GM21717 (cell line): ENCODE data around the gene RPUSD1.
"Not testable (repeated sequence)": the region's sequence is repeated elsewhere in the genome, so short reads cannot be mapped to it uniquely, and the experiment has no call there.

Source experiments
- ATAC-seq: cut with Tn5 transposase; IDR thresholded peaks from one replicate; pipeline ENCODE4 v1.9.1; 2021; ENCODE audit warnings: mild to moderate bottlenecking, moderate library complexity; ENCODE audit not compliant: unreplicated experiment

RPUSD1 gene

GRCh38 chr16:751152-752006, 36.8 kb downstream of the RPUSD1 start:
- no peak for ATAC-seq

- ATAC-seq: no peak
Measured at GRCh38 chr16:750485-750884, 37.7 kb downstream of the RPUSD1 start.

- no peak for ATAC-seq
Measured at GRCh38 chr16:749010-749409, 39.2 kb downstream of the RPUSD1 start.

- ATAC-seq: no peak
Measured at GRCh38 chr16:747978-748746, 40.0 kb downstream of the RPUSD1 start.

- ATAC-seq: no peak
Measured at GRCh38 chr16:746637-747036, 41.5 kb downstream of the RPUSD1 start.

GRCh38 chr16:745739-746138, 42.4 kb downstream of the RPUSD1 start:
- ATAC-seq: no peak

- no peak for ATAC-seq
Measured at GRCh38 chr16:743794-744500, 44.2 kb downstream of the RPUSD1 start.

- not testable (repeated sequence) for ATAC-seq
Measured at GRCh38 chr16:742894-743293, 45.3 kb downstream of the RPUSD1 start.

- no peak for ATAC-seq
Measured at GRCh38 chr16:741986-742629, 46.1 kb downstream of the RPUSD1 start.

GRCh38 chr16:740764-741505, 47.2 kb downstream of the RPUSD1 start, which contains the start of gene CIAO3:
Gene CIAO3, minus strand, starts transcription at chr16:740997. Its CDS starts 12 bp downstream, at chr16:740985.
- peak; percentile 63 for ATAC-seq

GRCh38 chr16:740459-740763, 47.8 kb downstream of the RPUSD1 start:
- ATAC-seq: no peak

- no peak for ATAC-seq
Measured at GRCh38 chr16:739560-740458, 48.4 kb downstream of the RPUSD1 start.

- no peak for ATAC-seq
Measured at GRCh38 chr16:736936-737481, 51.2 kb downstream of the RPUSD1 start.

GRCh38 chr16:735982-736453, 52.2 kb downstream of the RPUSD1 start:
- no peak for ATAC-seq

GRCh38 chr16:734981-735881, 53.0 kb downstream of the RPUSD1 start:
- ATAC-seq: no peak
